ENCODE measurements around the gene NR1H2.

The NR1H2 gene

DNA sequence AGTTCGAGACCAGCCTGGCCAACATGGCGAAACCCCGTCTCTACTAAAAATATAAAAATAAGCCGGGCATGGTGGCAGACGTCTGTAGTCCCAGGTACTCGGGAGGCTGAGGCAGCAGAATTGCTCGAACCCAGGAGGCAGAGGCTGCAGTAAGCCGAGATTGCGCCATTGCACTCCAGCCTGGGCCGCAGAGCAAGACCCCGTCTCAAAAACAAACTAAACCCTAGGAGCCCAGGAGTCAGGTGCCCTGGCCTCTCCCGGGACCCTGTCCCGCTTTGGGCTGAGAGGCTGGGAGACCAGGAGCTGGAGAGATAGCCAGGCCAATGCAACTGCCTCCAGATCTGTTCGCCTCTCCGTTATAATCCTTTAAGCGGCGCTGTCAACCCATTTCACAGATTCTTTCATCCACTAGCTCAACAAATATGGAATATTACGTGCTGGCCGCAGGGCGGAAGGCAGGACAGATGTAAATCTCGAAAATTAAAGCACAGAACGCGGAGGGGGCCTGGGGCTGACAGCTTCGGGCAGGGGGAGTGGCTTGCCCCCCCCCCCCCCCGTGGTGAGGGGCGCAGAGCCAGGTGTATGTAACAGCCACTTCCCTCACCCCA lies 51.2 kb downstream of the NR1H2 start:
- FAIRE-seq, result no peak

GRCh38 chr19:50427997-50428425 lies 51.8 kb downstream of the NR1H2 start:
- no peak for FAIRE-seq

- no peak for FAIRE-seq
These were observed 52.7 kb downstream of the NR1H2 start for GRCh38 chr19:50428772-50429463.

DNA sequence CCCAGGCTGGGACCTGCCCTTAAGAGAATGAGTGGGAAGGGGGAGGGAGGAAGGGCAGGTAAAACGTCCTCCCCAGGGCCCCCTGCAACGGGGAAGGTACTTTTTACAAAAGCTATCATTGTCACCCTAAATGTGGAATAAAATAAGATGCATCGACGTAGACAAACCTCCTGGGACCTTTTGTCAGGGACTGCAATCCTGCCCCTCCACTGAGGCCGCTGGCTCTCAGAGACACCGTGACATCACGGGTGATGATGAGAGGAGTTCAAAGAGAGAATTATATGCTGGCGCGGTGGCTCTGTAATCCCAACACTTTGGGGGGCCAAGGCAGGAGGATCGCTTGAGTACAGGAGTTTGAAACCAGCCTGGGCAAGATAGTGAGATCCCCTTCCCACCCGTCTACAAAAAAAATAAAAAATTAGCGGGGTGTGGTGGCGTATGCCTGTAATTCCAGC lies 54.7 kb downstream of the NR1H2 start:
- no peak for FAIRE-seq

- FAIRE-seq, result no peak
These were observed 55.3 kb downstream of the NR1H2 start for GRCh38 chr19:50431343-50432220.

- FAIRE-seq, result no peak
These were observed 56.2 kb downstream of the NR1H2 start, which contains the start of gene MYBPC2 for GRCh38 chr19:50432221-50433028. Gene MYBPC2 (plus strand): TSS chr19:50432892. CDS start chr19:50432954, 62 bp downstream.
